Astrocyte of the cerebellum (primary cell): Measurements from ENCODE around the gene FAM50B.

ENCODE experiments used
- DNase-seq: peaks from one replicate; pipeline ENCODE4 v3.0.0-alpha.2; 2011; ENCODE audit warnings: low read depth
- H3K4me3 ChIP-seq: 2 replicates; pipeline ENCODE4 v1.5.1; 2011; ENCODE audit warnings: mild to moderate bottlenecking, low read depth, low read length, moderate library complexity
- CTCF ChIP-seq: IDR thresholded peaks from 2 replicates; pipeline ENCODE4 v1.5.1; 2012; ENCODE audit warnings: low read length, low read depth, moderate library complexity, mild to moderate bottlenecking; ENCODE audit errors: missing control alignments
- in situ Hi-C: cut with HindIII; loops from 2 replicates; pipeline ENCODE4 v1.10.0; 2017; ENCODE audit warnings: low sequenced_read_pairs

FAM50B gene

GRCh38 chr6:3837781-3838180 is 11.4 kb upstream of the FAM50B start:
- DNase-seq, result no peak
- in situ Hi-C loops, result no loop called here
- TF ChIP-seq CTCF, result no peak
- no peak overlapping the region for H3K4me3 ChIP-seq

- TF ChIP-seq CTCF, result no peak
- H3K4me3 ChIP-seq, result no peak overlapping the region
- in situ Hi-C loops, result no loop called here
- no peak for DNase-seq
Measured at GRCh38 chr6:3838992-3839867, 9.9 kb upstream of the FAM50B start.

GRCh38 chr6:3841066-3841454 is 8.1 kb upstream of the FAM50B start:
- in situ Hi-C loops, result no loop called here
- H3K4me3 ChIP-seq, result no peak overlapping the region
- DNase-seq, result no peak
- TF ChIP-seq CTCF, result no peak

- H3K4me3 ChIP-seq, result no peak overlapping the region
- in situ Hi-C loops, result no loop called here
- no peak for DNase-seq
- TF ChIP-seq CTCF, result no peak
Measured at GRCh38 chr6:3841711-3842565, 7.2 kb upstream of the FAM50B start.

GRCh38 chr6:3843379-3844096 is 5.6 kb upstream of the FAM50B start:
- TF ChIP-seq CTCF, result no peak
- in situ Hi-C loops, result no loop called here
- no peak overlapping the region for H3K4me3 ChIP-seq
- DNase-seq, result no peak

GRCh38 chr6:3844097-3844463 is 5.1 kb upstream of the FAM50B start:
- in situ Hi-C loops, result no loop called here
- TF ChIP-seq CTCF, result no peak
- no peak overlapping the region for H3K4me3 ChIP-seq
- no peak for DNase-seq
